Left renal cortex interstitium (tissue), 4 donors: ENCODE measurements around the gene SMAD4. TPM values are rescaled to one million over a fixed set of nuclear protein-coding genes. Genes with fewer than 3 reads are reported as not detected.

Source experiments
- DNase-seq, 4 donors: peaks; one replicate each; pipeline ENCODE4 v3.0.0-alpha.2; 2013; ENCODE audit warnings: low read depth in 4 of 4, low spot score in 2 of 4, missing footprints in 1 of 4
- polyA plus RNA-seq, 4 donors: library from polyadenylated mRNA; unstranded; fragments of 120-200 nt; gene quantifications; one replicate each; pipeline ENCODE4 v1.2.1, GENCODE V29; 2013; ENCODE audit not compliant: insufficient read length in 4 of 4

SMAD4 gene
- polyA plus RNA-seq, 4 donors = 149 to 171 (median 160) TPM

DNA sequence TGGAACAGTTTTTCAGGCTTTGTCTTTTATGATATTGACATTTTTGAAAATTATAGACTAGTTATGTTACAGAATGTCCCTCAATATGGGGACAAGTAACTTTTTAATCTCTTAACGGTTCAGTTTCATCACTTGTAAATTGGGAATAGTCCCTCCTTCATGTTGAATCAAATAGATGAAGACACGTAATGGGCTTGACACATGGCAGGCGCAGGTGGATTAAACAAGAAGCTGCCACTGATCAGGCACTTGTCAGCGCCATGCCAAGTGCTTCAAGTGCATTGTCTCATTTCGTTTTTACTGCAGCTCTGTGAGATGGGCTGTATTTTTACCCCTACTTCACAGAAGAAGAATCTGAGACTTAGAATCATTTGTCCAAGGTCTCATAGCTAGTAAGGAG, 9.5 kb upstream of the SMAD4 start:
- no peak for DNase-seq

DNA sequence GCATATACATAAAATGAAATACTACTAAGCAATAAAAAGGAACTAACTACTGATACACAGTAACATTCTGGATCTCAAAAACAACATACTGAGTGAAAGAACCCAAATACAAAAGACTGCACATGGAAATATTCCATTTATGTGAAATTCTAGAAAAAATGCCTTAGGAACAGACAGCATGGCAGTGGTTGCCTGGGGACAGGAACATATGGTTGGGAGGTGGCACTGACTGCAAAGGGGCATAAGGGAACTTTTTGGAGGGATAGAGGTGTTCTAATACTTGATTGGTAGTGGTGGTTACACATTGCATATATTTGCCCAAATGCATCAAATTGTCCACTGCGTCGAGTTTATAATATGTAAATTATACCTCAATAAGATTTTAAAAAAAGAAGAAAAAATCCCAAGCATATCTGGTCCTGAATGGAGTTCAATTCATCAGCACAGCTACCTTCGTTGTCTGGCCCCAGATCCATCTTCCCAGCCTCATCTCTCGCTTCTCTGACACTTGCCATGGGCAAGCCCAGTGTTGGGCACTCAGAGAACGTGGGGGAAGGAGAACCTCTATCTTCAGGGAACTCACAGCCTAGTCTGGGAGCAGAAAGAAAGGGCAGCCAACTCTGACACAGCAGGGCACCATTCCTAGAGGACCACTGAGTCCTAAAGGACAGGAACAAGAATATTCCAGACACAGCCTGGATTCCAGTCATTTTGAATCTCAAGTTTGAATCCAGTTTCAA, 8.6 kb upstream of the SMAD4 start:
- no peak for DNase-seq

DNA sequence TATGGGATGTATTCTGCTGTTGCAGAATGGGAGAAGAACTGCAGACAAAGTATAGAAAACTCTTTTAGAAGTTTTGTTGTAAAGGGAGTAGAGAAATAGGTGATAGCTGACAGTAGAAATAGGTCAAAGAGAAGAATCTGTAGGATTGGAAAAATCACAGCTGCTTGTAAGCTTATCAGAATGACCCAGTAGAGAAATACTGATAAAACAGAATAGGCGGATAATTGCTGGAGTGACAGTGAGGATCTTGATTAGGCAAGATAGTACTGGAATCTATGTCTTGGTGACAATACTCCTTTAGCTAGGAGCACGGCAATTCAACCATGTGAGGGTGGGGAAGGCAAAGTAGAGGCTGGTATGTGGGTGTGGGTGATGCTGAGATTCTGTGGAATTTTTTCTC, 4.5 kb upstream of the SMAD4 start:
- no peak for DNase-seq

- no peak for DNase-seq
These were observed 1.7 kb upstream of the SMAD4 start for GRCh38 chr18:51028201-51028805.

DNA sequence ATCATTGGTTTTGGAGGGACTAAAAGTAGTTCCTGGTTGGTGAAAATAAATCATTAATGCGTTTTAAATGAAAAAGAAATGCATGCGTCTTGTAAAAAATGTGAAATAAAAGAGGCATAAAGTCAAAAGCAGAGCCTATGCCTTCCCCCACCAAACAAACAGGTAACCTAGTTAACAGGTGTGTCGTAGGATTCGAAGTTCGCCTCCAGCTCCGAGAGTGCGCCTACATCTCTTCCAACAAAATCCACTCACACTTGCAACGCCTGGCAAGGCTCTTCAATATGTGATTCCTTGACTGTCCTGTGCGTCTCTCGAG, 677 bp upstream of the SMAD4 start:
- no peak for DNase-seq

GRCh38 chr18:51030537-51031258, 685 bp downstream of the SMAD4 start:
- DNase-seq = no peak

DNA sequence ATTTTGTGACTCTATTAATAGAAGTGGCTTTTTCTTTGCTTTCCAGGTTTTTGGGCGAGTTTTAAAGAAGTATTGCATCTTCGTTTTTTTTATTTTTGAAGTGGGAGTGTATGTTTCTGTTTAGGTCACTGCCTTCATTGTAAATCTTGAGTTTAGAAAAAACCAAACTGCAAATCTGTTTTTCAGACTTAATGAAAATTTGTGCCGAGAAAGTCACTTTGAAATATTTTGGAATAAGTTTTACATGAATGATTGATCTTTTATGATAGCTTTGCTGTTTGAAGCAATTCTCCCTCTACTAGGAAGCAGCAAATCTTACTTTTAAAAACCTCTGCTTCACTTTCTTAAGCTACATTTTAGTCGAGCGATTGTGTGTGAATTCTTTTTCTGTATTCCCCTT, 2.2 kb downstream of the SMAD4 start:
- DNase-seq = no peak

- DNase-seq = no peak
These were observed 7.2 kb downstream of the SMAD4 start for GRCh38 chr18:51037230-51037629.

GRCh38 chr18:51038110-51038509, 8.1 kb downstream of the SMAD4 start:
- no peak for DNase-seq

- DNase-seq = no peak
These were observed 9.4 kb downstream of the SMAD4 start for GRCh38 chr18:51039138-51040112.

GRCh38 chr18:51041677-51042352, 11.8 kb downstream of the SMAD4 start:
- no peak for DNase-seq

DNA sequence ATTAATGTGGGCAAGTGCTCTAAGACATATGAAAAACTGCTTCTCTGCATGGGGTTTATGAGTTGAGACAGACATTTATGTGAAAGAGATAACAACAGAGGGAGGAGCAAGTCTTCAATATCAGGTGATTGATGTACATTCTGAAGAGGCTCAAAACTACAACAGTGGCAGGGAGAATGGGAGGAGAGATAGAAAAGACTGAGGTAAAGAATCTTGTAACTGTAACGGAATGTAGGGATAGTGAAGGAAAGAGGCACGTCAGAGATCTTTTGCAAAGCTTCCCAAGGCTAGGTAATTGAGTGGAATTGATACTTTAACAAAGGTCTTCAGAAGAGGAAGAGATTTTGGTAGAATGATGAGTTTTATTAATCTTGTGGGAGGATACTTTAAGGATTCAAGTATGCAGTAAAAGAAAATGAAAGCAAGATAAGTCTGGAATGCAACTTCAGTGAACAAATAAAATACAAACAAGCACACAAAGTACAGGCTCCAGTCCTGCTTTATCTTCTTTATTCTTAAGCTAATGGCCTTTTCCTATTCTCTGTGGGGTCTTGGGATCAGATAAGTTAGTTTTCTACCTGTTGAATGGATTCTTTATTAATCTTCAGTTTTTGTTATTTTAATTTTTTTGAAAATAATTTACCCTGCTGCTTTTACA, 15.0 kb downstream of the SMAD4 start:
- DNase-seq = no peak

DNA sequence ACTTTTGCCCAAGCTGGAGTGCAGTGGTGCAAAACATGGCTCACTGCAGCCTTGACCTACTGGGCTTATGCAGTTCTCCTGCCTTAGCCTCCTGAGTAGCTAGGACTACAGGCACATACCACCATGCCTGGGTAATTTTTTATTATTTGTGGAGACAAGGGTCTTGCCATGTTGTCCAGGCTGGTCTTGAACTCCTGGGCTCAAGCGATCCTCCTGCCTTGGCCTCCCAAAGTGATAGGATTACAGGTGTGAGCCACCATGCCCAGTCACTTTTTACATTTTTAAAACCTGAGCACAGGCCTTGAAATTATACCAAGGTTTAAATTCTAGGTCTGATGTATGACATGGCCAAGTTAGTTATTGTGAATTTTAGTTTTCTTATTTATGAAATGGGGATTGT, 18.2 kb downstream of the SMAD4 start:
- no peak for DNase-seq

- DNase-seq = no peak
These were observed 19.1 kb downstream of the SMAD4 start for GRCh38 chr18:51049137-51049536.

GRCh38 chr18:51051105-51051712, 21.2 kb downstream of the SMAD4 start:
- DNase-seq = no peak

GRCh38 chr18:51053814-51054213, 23.8 kb downstream of the SMAD4 start:
- DNase-seq = no peak

DNA sequence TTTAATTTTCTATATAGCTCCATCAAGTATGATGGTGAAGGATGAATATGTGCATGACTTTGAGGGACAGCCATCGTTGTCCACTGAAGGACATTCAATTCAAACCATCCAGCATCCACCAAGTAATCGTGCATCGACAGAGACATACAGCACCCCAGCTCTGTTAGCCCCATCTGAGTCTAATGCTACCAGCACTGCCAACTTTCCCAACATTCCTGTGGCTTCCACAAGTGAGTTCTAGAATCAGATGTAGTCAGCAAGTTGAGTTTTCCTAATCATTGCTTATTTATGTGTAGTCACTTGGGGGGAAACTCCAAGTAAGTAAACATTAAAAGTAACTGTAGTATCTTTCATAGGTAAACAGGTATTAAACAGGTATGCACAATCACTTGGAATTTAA, 24.8 kb downstream of the SMAD4 start:
- no peak for DNase-seq

- DNase-seq = no peak
These were observed 30.0 kb downstream of the SMAD4 start for GRCh38 chr18:51059969-51060368.

DNA sequence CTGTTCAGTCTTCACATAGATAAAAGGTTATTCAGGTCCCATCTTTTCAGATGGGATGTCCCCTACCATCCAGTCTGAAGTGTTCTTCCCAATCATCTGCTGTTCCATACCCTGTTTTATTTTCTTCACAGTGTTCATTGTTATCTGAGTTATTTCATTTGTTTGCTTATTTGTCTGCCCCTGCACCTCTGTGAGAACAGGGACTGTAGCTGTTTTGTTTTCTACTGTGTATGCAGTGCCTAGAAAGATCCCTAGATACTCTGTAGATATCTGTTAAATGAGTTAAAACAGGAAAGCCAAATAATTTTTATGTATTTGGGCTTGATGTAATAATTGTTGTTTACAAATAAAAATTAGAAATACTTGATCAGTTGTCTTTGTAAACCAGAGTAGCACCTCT, 34.2 kb downstream of the SMAD4 start:
- DNase-seq = no peak
